Mucosa of gallbladder (tissue), 1 donor: ENCODE results near the gene APBA3. TPM values are rescaled to one million over a fixed set of nuclear protein-coding genes. Genes with fewer than 3 reads are reported as not detected.

Experiments used
- DNase-seq: peaks from one replicate; pipeline ENCODE4 v3.0.0-alpha.2; 2020; ENCODE audit warnings: low spot score
- total RNA-seq: library from RNA; stranded (reverse); gene quantifications from one replicate; pipeline ENCODE4 v1.2.1, GENCODE V29; 2021
- donor health status: DM: no; HTN: no; CAD: no.

The APBA3 gene
- total RNA-seq, 1 donor from 2014 or later: 32.8 TPM

GRCh38 chr19:3720349-3720917 is 41.1 kb downstream of the APBA3 start:
- peak; percentile 69 for DNase-seq

- DNase-seq: no peak
Measured at GRCh38 chr19:3719868-3720267, 41.6 kb downstream of the APBA3 start.

GRCh38 chr19:3716147-3716668 is 45.3 kb downstream of the APBA3 start:
- no peak for DNase-seq

- DNase-seq: peak; percentile 54
Measured at GRCh38 chr19:3712663-3713611, 48.6 kb downstream of the APBA3 start.

- DNase-seq: peak; percentile 95
Measured at GRCh38 chr19:3710265-3710812, 51.2 kb downstream of the APBA3 start.

GRCh38 chr19:3708207-3708931 is 53.1 kb downstream of the APBA3 start, which contains the start of gene TJP3:
TSS of gene TJP3 (plus strand) at chr19:3708384. CDS start at chr19:3728433, 20,049 bp downstream.
- DNase-seq: peak; percentile 69

GRCh38 chr19:3707868-3708206 is 53.7 kb downstream of the APBA3 start:
- no peak for DNase-seq

GRCh38 chr19:3701200-3701599 is 60.3 kb downstream of the APBA3 start:
- no peak for DNase-seq

Other genes with a start within 250 kb of the APBA3 start
- gene TEKTIP1, start 222.5 kb downstream of the APBA3 start, total RNA-seq: 10.3 TPM
- 64.1 TPM for gene MFSD12, start 204.1 kb downstream of the APBA3 start, total RNA-seq
- 100 TPM for gene HMG20B, start 188.7 kb downstream of the APBA3 start, total RNA-seq
- gene GIPC3, start 176.2 kb downstream of the APBA3 start, total RNA-seq: 1.3 TPM
- 4.9 TPM for gene TBXA2R, start 154.8 kb downstream of the APBA3 start, total RNA-seq
- 25.8 TPM for gene CACTIN, start 134.9 kb downstream of the APBA3 start, total RNA-seq
- 72.9 TPM for gene PIP5K1C, start 61.2 kb downstream of the APBA3 start, total RNA-seq
- 141 TPM for gene TJP3, start 53.3 kb downstream of the APBA3 start, total RNA-seq
- 57.5 TPM for gene MRPL54, start 990 bp upstream of the APBA3 start, total RNA-seq
- not detected for gene RAX2, start 10.5 kb upstream of the APBA3 start, total RNA-seq
- gene MATK, start 24.7 kb upstream of the APBA3 start, total RNA-seq: 4.7 TPM
- 0.55 TPM for gene ZFR2, start 107.3 kb upstream of the APBA3 start, total RNA-seq
- gene ATCAY, start 119.0 kb upstream of the APBA3 start, total RNA-seq: 0.63 TPM
- gene NMRK2, start 171.4 kb upstream of the APBA3 start, total RNA-seq: not detected
- 113 TPM for gene DAPK3, start 209.4 kb upstream of the APBA3 start, total RNA-seq
- gene EEF2, start 223.8 kb upstream of the APBA3 start, total RNA-seq: 2,245 TPM
- gene PIAS4, start 246.0 kb upstream of the APBA3 start, total RNA-seq: 31.9 TPM